OCI-LY7 (cell line): Measurements from ENCODE around the gene ZNF516.

ENCODE experiments used
- EZH2phosphoT487 ChIP-seq: fragments of 200-600 bp; sonication (generic); IDR thresholded peaks from 2 replicates; pipeline ENCODE4 v1.6.1; 2018; ENCODE audit warnings: low read depth, borderline replicate concordance, mild to moderate bottlenecking, mixed run types, antibody characterized with exemption, low read length, moderate library complexity, mixed read lengths
- TF ChIP-seq, protein P1 (sequence below): fragments of 200-600 bp; sonication (generic); conservative IDR thresholded peaks from 2 replicates; pipeline ENCODE4 v1.5.1; 2014; ENCODE audit warnings: mild to moderate bottlenecking, antibody characterized with exemption, low read length, moderate library complexity, mixed read lengths

GRCh38 chr18:76475450-76476194 lies 19.4 kb downstream of the ZNF516 start:
- TF ChIP-seq, protein P1, sequence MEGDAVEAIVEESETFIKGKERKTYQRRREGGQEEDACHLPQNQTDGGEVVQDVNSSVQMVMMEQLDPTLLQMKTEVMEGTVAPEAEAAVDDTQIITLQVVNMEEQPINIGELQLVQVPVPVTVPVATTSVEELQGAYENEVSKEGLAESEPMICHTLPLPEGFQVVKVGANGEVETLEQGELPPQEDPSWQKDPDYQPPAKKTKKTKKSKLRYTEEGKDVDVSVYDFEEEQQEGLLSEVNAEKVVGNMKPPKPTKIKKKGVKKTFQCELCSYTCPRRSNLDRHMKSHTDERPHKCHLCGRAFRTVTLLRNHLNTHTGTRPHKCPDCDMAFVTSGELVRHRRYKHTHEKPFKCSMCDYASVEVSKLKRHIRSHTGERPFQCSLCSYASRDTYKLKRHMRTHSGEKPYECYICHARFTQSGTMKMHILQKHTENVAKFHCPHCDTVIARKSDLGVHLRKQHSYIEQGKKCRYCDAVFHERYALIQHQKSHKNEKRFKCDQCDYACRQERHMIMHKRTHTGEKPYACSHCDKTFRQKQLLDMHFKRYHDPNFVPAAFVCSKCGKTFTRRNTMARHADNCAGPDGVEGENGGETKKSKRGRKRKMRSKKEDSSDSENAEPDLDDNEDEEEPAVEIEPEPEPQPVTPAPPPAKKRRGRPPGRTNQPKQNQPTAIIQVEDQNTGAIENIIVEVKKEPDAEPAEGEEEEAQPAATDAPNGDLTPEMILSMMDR, result no peak
- no peak for TF ChIP-seq EZH2phosphoT487
